Activated CD8-positive, alpha-beta memory T cell treated with anti-CD3 and anti-CD28 coated beads, Interleukin-2, amount 10 ng/mL, durations not matched to agents 7 days and 5 days (primary cell): Measurements from ENCODE around the gene LPGAT1. TPM values are rescaled to one million over a fixed set of nuclear protein-coding genes. Genes with fewer than 3 reads are reported as not detected.

Source experiments
- ATAC-seq: fragments of 150-1000 bp; cut with Tn5 transposase; one replicate; pipeline ENCODE4 v1.10.0; 2021; ENCODE audit warnings: moderate library complexity
- CTCF ChIA-PET: fragments of 350-600 bp; sonication (Branson Sonifier 250); formaldehyde crosslinking; loops from one replicate; lab custom pipeline; 2021; ENCODE audit warnings: antibody characterized with exemption; lab: Charles Lee
- DNase-seq: peaks from one replicate; pipeline ENCODE4 v3.0.0-alpha.2; 2020
- H3K27ac Mint-ChIP-seq: one replicate; pipeline ENCODE4 v1.8.0; 2021; ENCODE audit warnings: mild to moderate bottlenecking, mixed read lengths
- H3K27me3 Mint-ChIP-seq: one replicate; pipeline ENCODE4 v1.8.0; 2021; ENCODE audit warnings: mixed read lengths
- H3K36me3 Mint-ChIP-seq: one replicate; pipeline ENCODE4 v1.8.0; 2021; ENCODE audit warnings: mild to moderate bottlenecking, mixed read lengths
- H3K4me1 Mint-ChIP-seq: one replicate; pipeline ENCODE4 v1.8.0; 2021; ENCODE audit warnings: mixed read lengths
- H3K4me3 Mint-ChIP-seq: one replicate; pipeline ENCODE4 v1.8.0; 2021; ENCODE audit warnings: mild to moderate bottlenecking, moderate library complexity, mixed read lengths
- H3K9me3 Mint-ChIP-seq: one replicate; pipeline ENCODE4 v1.8.0; 2022; ENCODE audit warnings: low read depth, mixed read lengths
- total RNA-seq, 2 experiments: library from RNA; stranded (reverse); gene quantifications; one replicate each; pipeline ENCODE4 v1.2.3, GENCODE V29; 2021

Gene LPGAT1
- total RNA-seq, 2 experiments from 2014 or later = 23.8 to 42.7 TPM

- peaks cover 6% of the 10 kb centered on the region for H3K4me1 Mint-ChIP-seq
- no peaks in the 10 kb centered on the region for H3K9me3 Mint-ChIP-seq
- ATAC-seq (no peak), DNase-seq (no peak)
- CTCF ChIA-PET = no interaction called here
- H3K27ac Mint-ChIP-seq = no peak overlapping the region
- H3K36me3 Mint-ChIP-seq = peaks cover 5% of the 10 kb centered on the region
- H3K27me3 Mint-ChIP-seq = no peaks in the 10 kb centered on the region
- no peak overlapping the region for H3K4me3 Mint-ChIP-seq
Observed at GRCh38 chr1:211781260-211781659, 49.3 kb downstream of the LPGAT1 start.

GRCh38 chr1:211775170-211775569 is 55.4 kb downstream of the LPGAT1 start:
- CTCF ChIA-PET = no interaction called here
- no peak for DNase-seq
- H3K4me3 Mint-ChIP-seq = no peak overlapping the region
- no peaks in the 10 kb centered on the region for H3K27me3 Mint-ChIP-seq
- H3K36me3 Mint-ChIP-seq = peaks cover 2% of the 10 kb centered on the region
- ATAC-seq = no peak
- no peak overlapping the region for H3K27ac Mint-ChIP-seq
- H3K9me3 Mint-ChIP-seq = no peaks in the 10 kb centered on the region
- no peaks in the 10 kb centered on the region for H3K4me1 Mint-ChIP-seq

DNA sequence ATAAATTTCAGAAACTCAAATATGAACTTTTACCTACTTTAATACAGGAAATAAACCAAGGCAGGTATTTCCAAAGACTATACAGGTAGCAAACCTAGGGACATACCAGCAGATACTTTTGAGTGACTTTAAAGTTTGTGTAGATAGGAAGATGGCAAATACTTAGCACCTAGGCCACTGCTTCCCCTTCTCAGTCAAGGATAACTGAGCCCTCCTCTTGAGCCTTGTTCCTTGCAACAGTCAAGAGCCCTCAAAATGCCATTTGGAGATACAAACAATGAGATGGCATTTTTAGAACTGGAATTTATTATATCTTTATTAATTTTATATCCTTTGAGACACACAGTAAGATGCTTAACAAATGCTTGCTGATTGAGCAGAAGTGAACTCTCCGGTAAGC is 65.9 kb downstream of the LPGAT1 start:
- CTCF ChIA-PET = no interaction called here
- DNase-seq (no peak), ATAC-seq (no peak)
- H3K27me3 Mint-ChIP-seq = no peaks in the 10 kb centered on the region
- H3K9me3 Mint-ChIP-seq = no peaks in the 10 kb centered on the region
- H3K4me3 Mint-ChIP-seq = no peak overlapping the region
- no peak overlapping the region for H3K27ac Mint-ChIP-seq
- peaks cover 4% of the 10 kb centered on the region for H3K36me3 Mint-ChIP-seq
- H3K4me1 Mint-ChIP-seq = no peaks in the 10 kb centered on the region

GRCh38 chr1:211762206-211762605 is 68.4 kb downstream of the LPGAT1 start:
- H3K36me3 Mint-ChIP-seq = peaks cover 15% of the 10 kb centered on the region
- H3K27me3 Mint-ChIP-seq = no peaks in the 10 kb centered on the region
- no peak overlapping the region for H3K4me3 Mint-ChIP-seq
- no peaks in the 10 kb centered on the region for H3K4me1 Mint-ChIP-seq
- ATAC-seq (no peak), DNase-seq (no peak)
- CTCF ChIA-PET = interaction anchor here (1.2 kb wide), 1 partner anchor 10 kb away, joined by 3 read pairs; no protein-coding TSS in a partner anchor
- H3K9me3 Mint-ChIP-seq = no peaks in the 10 kb centered on the region
- H3K27ac Mint-ChIP-seq = no peak overlapping the region

DNA sequence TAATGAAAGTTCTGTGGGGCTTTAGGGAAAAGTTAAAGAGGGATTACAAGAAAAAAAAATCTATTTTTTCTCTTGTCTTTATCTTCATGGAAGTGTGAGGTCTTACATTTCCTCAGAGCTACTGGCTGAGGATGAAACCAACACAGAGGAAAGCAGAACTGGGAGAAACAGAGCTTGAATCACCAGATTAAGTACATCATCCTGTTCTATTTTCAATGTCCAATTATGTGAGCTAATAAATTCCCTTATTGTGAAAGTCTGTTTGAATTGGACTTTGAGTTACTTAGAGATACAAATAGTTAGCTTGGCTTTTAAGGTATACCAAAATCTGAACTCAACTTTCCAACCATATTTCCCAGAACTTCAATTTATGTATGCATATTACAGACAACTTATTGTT is 69.2 kb downstream of the LPGAT1 start:
- Mint-ChIP-seq H3K4me1 (no peaks in the 10 kb centered on the region), H3K4me3 (no peak overlapping the region), H3K9me3 (no peaks in the 10 kb centered on the region), H3K27me3 (no peaks in the 10 kb centered on the region), H3K27ac (no peak overlapping the region), H3K36me3 (peaks cover 16% of the 10 kb centered on the region)
- no peak for ATAC-seq
- no peak for DNase-seq
- CTCF ChIA-PET = interaction anchor here (1.2 kb wide), 1 partner anchor 11 kb away, joined by 3 read pairs; no protein-coding TSS in a partner anchor

DNA sequence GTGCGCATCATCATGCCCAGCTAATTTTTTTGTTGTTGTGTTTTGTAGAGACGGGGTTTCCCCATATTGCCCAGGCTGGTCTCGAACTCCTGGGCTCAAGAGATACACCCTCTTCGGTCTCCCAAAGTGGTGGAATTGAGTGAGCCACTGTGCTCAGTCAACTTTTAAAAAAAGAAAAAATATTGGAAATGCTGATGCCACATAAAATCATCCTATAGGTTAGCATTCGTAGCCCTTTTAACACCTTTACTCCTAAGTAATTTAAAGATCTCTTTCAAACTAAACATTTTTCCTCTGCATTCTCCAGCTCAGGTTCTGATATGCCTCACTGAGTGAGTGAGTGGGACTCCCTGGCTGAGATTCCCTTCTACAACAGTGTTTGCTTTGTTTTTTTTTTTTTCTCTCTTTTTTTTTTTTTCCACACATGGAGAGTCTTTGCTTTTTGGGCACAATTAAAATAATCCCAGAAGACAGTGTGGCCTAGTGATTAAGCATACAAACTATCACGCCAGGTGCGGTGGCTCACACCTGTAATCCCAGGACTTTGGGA is 74.0 kb downstream of the LPGAT1 start:
- Mint-ChIP-seq H3K4me3 (no peak overlapping the region), H3K9me3 (no peaks in the 10 kb centered on the region), H3K36me3 (peaks cover 13% of the 10 kb centered on the region), H3K4me1 (peaks cover 2% of the 10 kb centered on the region), H3K27ac (no peak overlapping the region), H3K27me3 (no peaks in the 10 kb centered on the region)
- DNase-seq (no peak), ATAC-seq (no peak)
- CTCF ChIA-PET = interaction anchor here (1.2 to 1.8 kb wide), 2 partner anchors 11 to 58 kb away, joined by 3 to 5 read pairs; no protein-coding TSS in a partner anchor

DNA sequence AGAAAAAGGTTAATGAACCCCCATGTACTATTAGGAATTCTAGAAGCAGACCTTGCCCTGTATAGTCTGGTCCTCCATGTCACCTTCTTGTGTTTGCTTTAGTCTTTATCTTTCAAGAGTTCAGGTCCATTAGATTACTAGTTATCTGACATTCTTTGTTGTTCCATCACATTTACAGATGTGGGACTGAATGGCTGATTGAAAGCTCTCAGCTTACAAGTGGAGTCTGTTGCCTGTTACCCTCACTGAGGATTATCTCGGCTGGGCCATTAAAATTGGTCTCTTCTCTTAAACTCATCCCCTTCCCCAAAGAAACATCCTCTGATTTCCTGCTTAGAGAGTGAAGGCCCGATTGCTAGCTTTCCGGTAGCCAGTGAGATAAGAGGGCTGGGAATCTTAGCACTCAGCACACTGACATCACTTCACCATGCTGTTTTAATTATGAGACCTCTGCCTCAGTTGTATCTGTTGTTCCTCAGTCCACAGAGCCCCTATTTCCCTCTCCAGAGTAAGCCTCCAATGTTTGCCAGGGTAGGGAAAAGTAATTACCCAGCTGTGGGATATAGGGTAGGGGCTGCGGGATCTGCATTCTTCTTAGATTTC is 76.8 kb downstream of the LPGAT1 start:
- ATAC-seq (no peak), DNase-seq (no peak)
- peaks cover 2% of the 10 kb centered on the region for H3K4me1 Mint-ChIP-seq
- H3K4me3 Mint-ChIP-seq = no peak overlapping the region
- H3K27ac Mint-ChIP-seq = no peak overlapping the region
- peaks cover 18% of the 10 kb centered on the region for H3K36me3 Mint-ChIP-seq
- no peaks in the 10 kb centered on the region for H3K9me3 Mint-ChIP-seq
- no peaks in the 10 kb centered on the region for H3K27me3 Mint-ChIP-seq
- CTCF ChIA-PET = no interaction called here

- Mint-ChIP-seq H3K9me3 (no peaks in the 10 kb centered on the region), H3K4me1 (peaks cover 2% of the 10 kb centered on the region), H3K27ac (no peak overlapping the region), H3K4me3 (no peak overlapping the region), H3K27me3 (no peaks in the 10 kb centered on the region), H3K36me3 (peaks cover 18% of the 10 kb centered on the region)
- no peak for DNase-seq
- CTCF ChIA-PET = interaction anchor here (0.8 kb wide), 1 partner anchor 12 kb away, joined by 4 read pairs; no protein-coding TSS in a partner anchor
- ATAC-seq = no peak
Observed at GRCh38 chr1:211752951-211753486, 77.5 kb downstream of the LPGAT1 start.

DNA sequence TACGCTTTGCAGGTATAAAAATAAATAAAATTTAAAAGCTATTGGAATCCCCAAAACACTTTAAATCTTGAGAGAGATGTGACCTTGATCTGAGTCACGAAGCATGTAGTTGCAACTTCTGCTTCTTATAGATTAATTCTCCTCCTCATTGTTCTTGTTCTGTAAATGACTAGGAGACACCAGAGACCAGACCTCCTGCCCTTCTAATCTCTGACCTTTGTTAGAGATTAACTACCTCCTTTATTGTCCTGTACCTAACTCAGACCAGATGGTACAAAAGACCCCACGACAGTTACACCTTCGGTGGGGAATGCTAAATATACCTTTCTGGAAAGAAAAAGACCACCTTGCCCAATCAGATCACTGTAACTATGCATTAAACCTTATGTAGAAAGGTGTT is 78.2 kb downstream of the LPGAT1 start:
- Mint-ChIP-seq H3K9me3 (no peaks in the 10 kb centered on the region), H3K36me3 (peaks cover 18% of the 10 kb centered on the region), H3K4me1 (peaks cover 2% of the 10 kb centered on the region), H3K27ac (no peak overlapping the region), H3K4me3 (no peak overlapping the region), H3K27me3 (no peaks in the 10 kb centered on the region)
- DNase-seq (no peak), ATAC-seq (no peak)
- CTCF ChIA-PET = interaction anchor here (0.8 to 1.3 kb wide), 2 partner anchors 11 to 283 kb away, joined by 4 read pairs; partner anchors contain the start of genes DTL and INTS7

- no peaks in the 10 kb centered on the region for H3K9me3 Mint-ChIP-seq
- ATAC-seq = no peak
- no peak overlapping the region for H3K27ac Mint-ChIP-seq
- no peaks in the 10 kb centered on the region for H3K27me3 Mint-ChIP-seq
- no peak for DNase-seq
- H3K4me1 Mint-ChIP-seq = peaks cover 2% of the 10 kb centered on the region
- CTCF ChIA-PET = interaction anchor here (1.3 kb wide), 1 partner anchor 284 kb away, joined by 4 read pairs; the partner anchor contains the start of genes DTL and INTS7
- H3K36me3 Mint-ChIP-seq = peaks cover 19% of the 10 kb centered on the region
- no peak overlapping the region for H3K4me3 Mint-ChIP-seq
Observed at GRCh38 chr1:211751438-211751837, 79.1 kb downstream of the LPGAT1 start.

- no peak for ATAC-seq
- H3K4me3 Mint-ChIP-seq = no peak overlapping the region
- CTCF ChIA-PET = no interaction called here
- H3K9me3 Mint-ChIP-seq = no peaks in the 10 kb centered on the region
- H3K27me3 Mint-ChIP-seq = no peaks in the 10 kb centered on the region
- H3K4me1 Mint-ChIP-seq = peaks cover 2% of the 10 kb centered on the region
- no peak for DNase-seq
- peaks cover 19% of the 10 kb centered on the region for H3K36me3 Mint-ChIP-seq
- no peak overlapping the region for H3K27ac Mint-ChIP-seq
Observed at GRCh38 chr1:211750599-211750998, 80.0 kb downstream of the LPGAT1 start.

DNA sequence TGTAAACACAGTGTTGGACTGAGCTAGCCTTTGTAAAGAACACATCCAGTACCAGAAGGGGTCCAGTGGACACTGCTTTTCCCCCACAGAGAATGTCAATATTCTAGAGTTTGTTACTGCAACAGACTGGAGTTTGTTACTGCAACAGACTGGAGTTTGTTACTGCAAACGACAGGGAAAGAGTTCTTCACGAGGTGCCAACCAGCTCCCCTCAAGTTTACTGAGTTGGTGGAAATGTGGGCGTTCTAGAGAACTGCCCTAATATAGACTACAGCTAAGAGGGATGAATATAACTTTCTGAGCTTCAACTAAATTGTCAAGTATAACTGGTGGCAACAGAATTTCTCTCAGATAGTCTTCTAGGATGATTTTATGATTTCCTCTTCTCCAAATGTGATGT is 81.3 kb downstream of the LPGAT1 start:
- H3K4me1 Mint-ChIP-seq = peaks cover 2% of the 10 kb centered on the region
- H3K4me3 Mint-ChIP-seq = no peak overlapping the region
- H3K9me3 Mint-ChIP-seq = no peaks in the 10 kb centered on the region
- H3K27me3 Mint-ChIP-seq = no peaks in the 10 kb centered on the region
- ATAC-seq = no peak
- H3K36me3 Mint-ChIP-seq = peaks cover 19% of the 10 kb centered on the region
- CTCF ChIA-PET = interaction anchor here (1.0 kb wide), 1 partner anchor 10 kb away, joined by 3 read pairs; no protein-coding TSS in a partner anchor
- no peak overlapping the region for H3K27ac Mint-ChIP-seq
- no peak for DNase-seq

GRCh38 chr1:211748810-211749209 is 81.8 kb downstream of the LPGAT1 start:
- CTCF ChIA-PET = interaction anchor here (1.0 kb wide), 1 partner anchor 10 kb away, joined by 3 read pairs; no protein-coding TSS in a partner anchor
- no peak overlapping the region for H3K4me3 Mint-ChIP-seq
- DNase-seq (no peak), ATAC-seq (no peak)
- H3K27me3 Mint-ChIP-seq = no peaks in the 10 kb centered on the region
- H3K36me3 Mint-ChIP-seq = peaks cover 19% of the 10 kb centered on the region
- no peak overlapping the region for H3K27ac Mint-ChIP-seq
- no peaks in the 10 kb centered on the region for H3K9me3 Mint-ChIP-seq
- H3K4me1 Mint-ChIP-seq = peaks cover 2% of the 10 kb centered on the region
